T-cell (primary cell): Measurements from ENCODE around the gene NANOG. TPM values are rescaled to one million over a fixed set of nuclear protein-coding genes. Genes with fewer than 3 reads are reported as not detected.
"Not testable (repeated sequence)": the region's sequence is repeated elsewhere in the genome, so short reads cannot be mapped to it uniquely, and the experiment has no call there.

Source experiments
- ATAC-seq, 4 experiments: fragments of 200-7000 bp in 3 of 4; fragments of 150-1000 bp in 1 of 4; cut with Tn5 transposase; replicated peaks in 1 of 4; 1 replicate in 3 of 4; 2 replicates in 1 of 4; pipeline ENCODE4 v1.10.0; 2021; ENCODE audit warnings: moderate library complexity in 3 of 4, mild to moderate bottlenecking in 2 of 4, moderate number of reproducible peaks in 1 of 4
- CTCF ChIA-PET, 2 donors: fragments of 300-600 bp; sonication (Branson Sonifier 250); formaldehyde crosslinking; loops; one replicate each; lab custom pipeline; 2022; ENCODE audit warnings: antibody characterized with exemption in 2 of 2; lab: Charles Lee
- POLR2A ChIA-PET, 2 donors: fragments of 300-600 bp; sonication (Branson Sonifier 250); formaldehyde crosslinking; loops; one replicate each; lab custom pipeline; 2022; ENCODE audit warnings: antibody characterized with exemption in 2 of 2; lab: Charles Lee
- DNase-seq, 35 experiments: peaks; one replicate each; pipeline versions ENCODE4 v3.0.0 to v3.0.0-alpha.2; 2013 to 2023
- H3K27ac ChIP-seq: one replicate; pipeline ENCODE4 v1.5.1; 2013; ENCODE audit warnings: low read length
- H3K27me3 ChIP-seq, 2 experiments: replicated peaks in 1 of 2; 1 replicate in 1 of 2; 2 replicates in 1 of 2; pipeline versions ENCODE4 v1.6.1 to v1.7.0; 2013; ENCODE audit warnings: low read length in 1 of 2, mixed read lengths in 1 of 2; ENCODE audit not compliant: control insufficient read depth in 2 of 2, insufficient read depth in 2 of 2; ENCODE audit errors: extremely low read depth in 1 of 2
- H3K36me3 ChIP-seq, 2 donors: 1 replicate in 1 of 2; 2 replicates in 1 of 2; pipeline versions ENCODE4 v1.6.1 to v1.7.0; 2013; ENCODE audit warnings: low read length in 1 of 2; ENCODE audit not compliant: control insufficient read depth in 2 of 2, insufficient read depth in 1 of 2; ENCODE audit errors: extremely low read depth in 1 of 2
- H3K4me1 ChIP-seq, 2 experiments: 1 replicate in 1 of 2; 2 replicates in 1 of 2; pipeline versions ENCODE4 v1.6.1 to v1.7.0; 2013; ENCODE audit warnings: low read length in 2 of 2, mixed read lengths in 1 of 2; ENCODE audit not compliant: insufficient read depth in 2 of 2, control insufficient read depth in 1 of 2; ENCODE audit errors: extremely low read depth in 1 of 2
- H3K4me3 ChIP-seq, 2 donors: 1 replicate in 1 of 2; 2 replicates in 1 of 2; pipeline versions ENCODE4 v1.5.1 to v1.7.0; 2013; ENCODE audit warnings: mild to moderate bottlenecking in 2 of 2, low read length in 1 of 2, moderate library complexity in 1 of 2; ENCODE audit not compliant: control insufficient read depth in 1 of 2; ENCODE audit errors: extremely low read depth in 1 of 2
- H3K9me3 ChIP-seq: 2 replicates; pipeline ENCODE4 v1.7.0; 2013
- H3K27ac Mint-ChIP-seq, 2 donors: one replicate each; pipeline ENCODE4 v1.8.0; 2020 to 2021; ENCODE audit warnings: mild to moderate bottlenecking in 2 of 2, mixed read lengths in 2 of 2
- H3K27me3 Mint-ChIP-seq, 2 donors: one replicate each; pipeline ENCODE4 v1.8.0; 2021 to 2022; ENCODE audit warnings: mixed read lengths in 2 of 2
- H3K36me3 Mint-ChIP-seq: one replicate; pipeline ENCODE4 v1.8.0; 2021; ENCODE audit warnings: mixed read lengths
- H3K4me1 Mint-ChIP-seq, 3 donors: one replicate each; pipeline ENCODE4 v1.8.0; 2020 to 2022; ENCODE audit warnings: mixed read lengths in 3 of 3, mild to moderate bottlenecking in 1 of 3
- H3K4me3 Mint-ChIP-seq, 3 donors: one replicate each; pipeline ENCODE4 v1.8.0; 2020 to 2022; ENCODE audit warnings: mild to moderate bottlenecking in 3 of 3, mixed read lengths in 3 of 3, moderate library complexity in 3 of 3
- H3K9me3 Mint-ChIP-seq, 3 donors: one replicate each; pipeline ENCODE4 v1.8.0; 2020 to 2022; ENCODE audit warnings: mixed read lengths in 3 of 3
- WGBS: methylation state at CpG from one replicate; pipeline ENCODE4 v1.1.5; 2013; ENCODE audit warnings: missing lambda C conversion rate; ENCODE audit not compliant: insufficient coverage; 5-methylcytosine and 5-hydroxymethylcytosine counted together
- total RNA-seq, 35 experiments: library from RNA in 6 of 35; stranded (reverse) in 6 of 35; fragments of 120-200 nt in 1 of 35; gene quantifications; one replicate each; pipeline versions ENCODE4 v1.2.1 to v1.2.4 and lab custom pipeline; 2013 to 2026

The NANOG gene
- total RNA-seq, 5 donors from 2014 or later (not counting 1 experiment from before 2014, with no cell fraction given), result 0.54 to 0.64 (median 0.59) TPM; not detected in 2

DNA sequence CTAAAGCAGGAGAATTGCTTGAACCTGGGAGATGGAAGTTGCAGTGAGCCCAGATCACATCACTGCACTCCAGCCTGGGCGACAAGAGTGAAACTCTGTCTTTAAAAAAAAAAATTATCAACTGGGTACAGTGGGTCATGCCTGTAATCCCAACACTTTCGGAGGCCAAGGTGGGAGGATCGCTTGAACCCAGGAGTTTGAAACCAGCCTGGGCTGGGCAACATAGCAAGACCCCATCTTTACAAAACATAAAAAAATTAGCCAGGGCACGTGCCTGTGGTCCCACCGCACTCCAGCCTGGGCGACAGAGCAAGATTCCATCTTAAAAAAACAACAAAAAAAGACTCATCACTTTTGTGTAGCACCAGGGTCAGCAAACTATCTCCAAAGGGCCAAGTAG, 7.1 kb upstream of the NANOG start:
- no peaks in the 10 kb centered on the region for H3K4me1 ChIP-seq
- H3K9me3 ChIP-seq, result no peaks in the 10 kb centered on the region
- Mint-ChIP-seq H3K4me1 (no peaks in the 10 kb centered on the region), H3K36me3 (no peaks in the 10 kb centered on the region), H3K4me3 (no peak overlapping the region), H3K27ac (no peak overlapping the region), H3K9me3 (no peaks in the 10 kb centered on the region), H3K27me3 (peaks cover 4 to 5% of the 10 kb centered on the region in 2 donors)
- ATAC-seq (no peak), DNase-seq (no peak)
- 92% methylated on average over 5 of the region's 6 CpGs for WGBS
- H3K4me3 ChIP-seq, result no peak overlapping the region
- ChIA-PET POLR2A (no interaction called here), CTCF (no interaction called here)
- H3K27ac ChIP-seq, result no peak overlapping the region
- peaks cover 0 to 7% of the 10 kb centered on the region in 2 experiments for H3K27me3 ChIP-seq
- H3K36me3 ChIP-seq, result no peaks in the 10 kb centered on the region

DNA sequence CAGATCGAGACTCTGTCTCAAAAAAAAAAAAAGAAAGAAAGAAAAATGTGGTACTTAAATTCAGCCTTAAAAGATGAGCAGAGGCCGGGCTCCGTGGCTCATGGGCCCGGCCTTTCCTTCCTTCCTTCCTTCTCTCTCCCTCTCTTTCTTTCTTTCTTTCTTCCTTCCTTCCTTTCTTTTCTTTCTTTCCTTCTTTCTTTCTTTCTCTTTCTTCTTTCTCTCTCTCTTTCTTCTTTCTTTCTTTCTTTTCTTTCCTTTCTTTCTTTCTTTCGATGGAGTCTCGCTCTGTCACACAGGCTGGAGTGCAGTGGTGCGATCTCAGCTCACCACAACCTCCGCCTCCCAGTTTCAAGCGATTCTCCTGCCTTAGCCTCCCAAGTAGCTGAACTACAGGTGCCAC, 5.8 kb upstream of the NANOG start:
- H3K27me3 ChIP-seq, H3K27ac Mint-ChIP-seq, H3K9me3 Mint-ChIP-seq, H3K4me1 Mint-ChIP-seq, DNase-seq, H3K4me1 ChIP-seq, H3K36me3 Mint-ChIP-seq, POLR2A ChIA-PET, H3K36me3 ChIP-seq, ATAC-seq, H3K27ac ChIP-seq, H3K4me3 Mint-ChIP-seq, CTCF ChIA-PET, H3K9me3 ChIP-seq, H3K4me3 ChIP-seq: not testable (repeated sequence)
- peaks cover 10 to 13% of the 10 kb centered on the region in 2 donors for H3K27me3 Mint-ChIP-seq
- WGBS, result 89% methylated on average over 3 of the region's 9 CpGs

DNA sequence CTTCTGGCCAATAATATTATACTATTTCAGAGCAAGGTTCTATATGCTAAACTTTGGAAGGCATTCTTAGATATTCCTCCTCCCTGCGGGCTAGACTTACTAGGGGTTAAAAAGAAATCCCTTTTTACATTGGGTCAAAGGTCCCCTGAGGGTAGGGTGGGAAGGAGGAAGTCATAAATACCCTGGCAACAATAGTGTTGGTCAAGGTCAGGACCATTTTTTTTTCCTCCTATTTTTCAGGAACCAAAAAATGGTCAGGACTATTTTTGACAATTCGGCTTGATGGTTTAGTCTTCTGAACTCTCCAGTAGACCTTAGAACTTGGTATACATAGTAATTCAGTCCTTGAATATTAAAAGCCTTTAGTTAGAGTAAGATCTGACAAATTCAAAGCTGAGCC, 4.5 kb upstream of the NANOG start:
- Mint-ChIP-seq H3K36me3 (no peaks in the 10 kb centered on the region), H3K4me3 (no peak overlapping the region), H3K27me3 (peaks cover 12 to 13% of the 10 kb centered on the region in 2 donors), H3K4me1 (no peaks in the 10 kb centered on the region), H3K9me3 (no peaks in the 10 kb centered on the region), H3K27ac (no peak overlapping the region)
- DNase-seq (no peak), ATAC-seq (no peak)
- Histone ChIP-seq H3K4me1 (no peaks in the 10 kb centered on the region), H3K4me3 (no peak overlapping the region), H3K9me3 (no peaks in the 10 kb centered on the region), H3K27me3 (peaks cover 0 to 9% of the 10 kb centered on the region in 2 experiments), H3K36me3 (no peaks in the 10 kb centered on the region), H3K27ac (no peak overlapping the region)
- ChIA-PET CTCF (no interaction called here), POLR2A (no interaction called here)
- WGBS, result no CpG with 5 or more reads among the region's 2 CpGs

DNA sequence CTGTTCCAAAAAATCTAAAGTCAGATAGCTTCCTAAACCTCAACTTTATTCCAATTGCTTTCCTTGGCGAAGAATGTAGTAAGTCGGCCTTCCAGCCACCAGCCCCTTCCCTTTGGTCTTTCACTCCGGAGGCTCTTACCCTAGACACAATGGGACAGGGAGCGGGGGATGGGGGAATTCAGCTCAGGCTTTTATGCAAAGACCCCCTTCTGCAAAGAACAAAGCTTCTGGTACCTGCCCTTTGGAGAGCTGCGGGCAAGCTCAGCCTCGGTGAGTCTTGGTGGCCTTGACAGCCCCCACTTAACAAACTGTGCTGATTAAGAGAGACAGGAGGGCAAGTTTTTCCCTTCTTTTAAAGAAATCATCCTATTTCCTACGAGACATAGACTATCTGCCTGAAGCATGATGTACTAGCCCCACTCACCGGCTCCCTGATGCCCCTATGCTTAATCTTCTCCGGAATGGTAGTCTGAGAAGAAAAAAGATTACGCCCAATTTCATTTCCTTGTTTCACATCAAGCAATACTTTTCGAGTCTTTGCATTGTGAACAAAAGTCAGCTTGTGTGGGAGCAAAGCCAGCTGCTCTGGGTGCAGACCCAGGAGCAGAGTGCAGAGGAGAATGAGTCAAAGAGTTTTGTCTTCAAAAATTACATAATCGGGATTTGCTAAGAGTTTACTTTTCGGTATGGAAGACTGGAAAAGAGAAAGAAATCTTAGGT, 1.5 kb upstream of the NANOG start:
- H3K27me3 Mint-ChIP-seq, result peaks cover 13 to 18% of the 10 kb centered on the region in 2 donors
- H3K27ac Mint-ChIP-seq, result no peak overlapping the region
- no peaks in the 10 kb centered on the region for H3K4me1 Mint-ChIP-seq
- ATAC-seq (no peak), DNase-seq (no peak)
- no peak overlapping the region for H3K27ac ChIP-seq
- H3K36me3 ChIP-seq, result no peaks in the 10 kb centered on the region
- POLR2A ChIA-PET, result no interaction called here
- H3K4me3 Mint-ChIP-seq, result no peak overlapping the region
- no peaks in the 10 kb centered on the region for H3K9me3 ChIP-seq
- no peaks in the 10 kb centered on the region for H3K36me3 Mint-ChIP-seq
- peaks cover 0 to 12% of the 10 kb centered on the region in 2 experiments for H3K27me3 ChIP-seq
- H3K4me3 ChIP-seq, result no peak overlapping the region
- WGBS, result 97% methylated on average over 3 of the region's 13 CpGs
- CTCF ChIA-PET, result no interaction called here
- H3K9me3 Mint-ChIP-seq, result no peaks in the 10 kb centered on the region
- H3K4me1 ChIP-seq, result no peaks in the 10 kb centered on the region

DNA sequence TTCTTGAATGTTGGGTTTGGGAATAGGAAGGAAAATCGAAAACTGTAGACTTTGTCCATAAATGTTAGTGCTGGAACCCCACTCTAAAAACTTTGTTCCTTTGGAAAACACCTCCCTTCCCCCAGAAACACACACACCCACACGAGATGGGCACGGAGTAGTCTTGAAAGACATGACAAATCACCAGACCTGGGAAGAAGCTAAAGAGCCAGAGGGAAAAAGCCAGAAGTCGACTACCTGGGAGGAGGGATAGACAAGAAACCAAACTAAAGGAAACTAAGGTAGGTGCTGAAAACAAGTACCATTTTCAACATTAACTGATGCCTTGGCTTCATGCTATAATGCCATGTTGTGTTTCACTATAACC, 925 bp upstream of the NANOG start:
- H3K36me3 Mint-ChIP-seq, result no peaks in the 10 kb centered on the region
- Histone ChIP-seq H3K27ac (no peak overlapping the region), H3K4me1 (no peaks in the 10 kb centered on the region), H3K9me3 (no peaks in the 10 kb centered on the region), H3K4me3 (no peak overlapping the region), H3K27me3 (peaks cover 0 to 12% of the 10 kb centered on the region in 2 experiments), H3K36me3 (no peaks in the 10 kb centered on the region)
- DNase-seq, result no peak
- POLR2A ChIA-PET, result no interaction called here
- no peak for ATAC-seq
- WGBS, result no CpG with 5 or more reads among the region's 4 CpGs
- H3K4me3 Mint-ChIP-seq, result no peak overlapping the region
- H3K9me3 Mint-ChIP-seq, result no peaks in the 10 kb centered on the region
- H3K4me1 Mint-ChIP-seq, result no peaks in the 10 kb centered on the region
- peaks cover 13 to 18% of the 10 kb centered on the region in 2 donors for H3K27me3 Mint-ChIP-seq
- CTCF ChIA-PET, result no interaction called here
- no peak overlapping the region for H3K27ac Mint-ChIP-seq

DNA sequence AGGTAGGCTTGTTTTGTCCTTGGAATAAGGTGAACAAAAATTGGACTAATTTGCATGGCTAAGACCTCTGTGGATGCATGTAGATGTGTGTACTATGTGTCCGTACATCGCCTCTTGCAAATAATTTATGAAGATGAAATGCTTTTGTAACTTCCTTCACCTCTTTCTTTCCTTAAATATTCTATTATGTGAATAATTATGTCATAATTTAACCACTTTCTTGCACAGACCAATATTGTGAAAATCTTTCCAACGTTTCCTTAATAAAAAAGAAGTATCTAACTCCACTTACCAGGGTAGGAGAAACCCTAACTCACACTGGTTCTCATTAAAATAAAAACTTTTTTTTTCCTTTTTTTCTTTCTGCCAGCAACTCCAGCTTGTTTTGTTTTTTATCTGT, 4.0 kb downstream of the NANOG start:
- Mint-ChIP-seq H3K27me3 (peaks cover 3 to 8% of the 10 kb centered on the region in 2 donors), H3K4me3 (no peak overlapping the region), H3K9me3 (no peaks in the 10 kb centered on the region), H3K4me1 (no peaks in the 10 kb centered on the region), H3K36me3 (no peaks in the 10 kb centered on the region), H3K27ac (no peak overlapping the region)
- no peaks in the 10 kb centered on the region for H3K9me3 ChIP-seq
- ChIA-PET CTCF (no interaction called here), POLR2A (no interaction called here)
- no peak overlapping the region for H3K4me3 ChIP-seq
- no CpG with 5 or more reads among the region's 3 CpGs for WGBS
- no peaks in the 10 kb centered on the region for H3K4me1 ChIP-seq
- no peaks in the 10 kb centered on the region for H3K36me3 ChIP-seq
- peaks cover 0 to 4% of the 10 kb centered on the region in 2 experiments for H3K27me3 ChIP-seq
- DNase-seq (no peak), ATAC-seq (no peak)
- no peak overlapping the region for H3K27ac ChIP-seq
